GM23338 (cell line): ENCODE measurements around the gene DHPS. TPM values are rescaled to one million over a fixed set of nuclear protein-coding genes. Genes with fewer than 3 reads are reported as not detected.

ENCODE experiments used
- ATAC-seq: fragments of 200-7000 bp; cut with Tn5 transposase; 3 replicates; pipeline ENCODE4 v1.9.1; 2020
- DNase-seq: peaks from one replicate; pipeline ENCODE4 v3.0.0-alpha.2; 2015; ENCODE audit warnings: low spot score
- H2AFZ ChIP-seq: fragments of 200-600 bp; sonication (generic); 2 replicates; pipeline ENCODE4 v1.8.0; 2016; ENCODE audit warnings: antibody characterized with exemption, mild to moderate bottlenecking, moderate library complexity
- H3F3A ChIP-seq: fragments of 200-600 bp; sonication (generic); replicated peaks from 2 replicates; pipeline ENCODE4 v1.8.0; 2017; ENCODE audit warnings: antibody characterized with exemption, mixed run types, low read depth
- H3K27ac ChIP-seq: fragments of 200-600 bp; sonication (generic); 2 replicates; pipeline ENCODE4 v1.6.1; 2016; ENCODE audit warnings: low read depth
- H3K27me3 ChIP-seq: fragments of 200-600 bp; sonication (generic); 2 replicates; pipeline ENCODE4 v1.8.0; 2016; ENCODE audit warnings: mild to moderate bottlenecking, mixed run types, moderate library complexity; ENCODE audit not compliant: insufficient read depth
- H3K36me3 ChIP-seq: fragments of 200-600 bp; sonication (generic); 2 replicates; pipeline ENCODE4 v1.8.0; 2016; ENCODE audit warnings: mild to moderate bottlenecking; ENCODE audit not compliant: insufficient read depth
- H3K4me1 ChIP-seq: fragments of 200-600 bp; sonication (generic); 2 replicates; pipeline ENCODE4 v1.8.0; 2016; ENCODE audit warnings: mild to moderate bottlenecking, moderate library complexity; ENCODE audit not compliant: insufficient read depth
- H3K4me2 ChIP-seq: fragments of 200-600 bp; sonication (generic); 2 replicates; pipeline ENCODE4 v1.7.1; 2017; ENCODE audit warnings: mixed run types
- H3K4me3 ChIP-seq: fragments of 200-600 bp; sonication (generic); 2 replicates; pipeline ENCODE4 v1.6.1; 2016; ENCODE audit warnings: mixed run types
- H3K79me2 ChIP-seq: fragments of 200-600 bp; sonication (generic); replicated peaks from 2 replicates; pipeline ENCODE4 v1.8.0; 2017; ENCODE audit warnings: mild to moderate bottlenecking; ENCODE audit not compliant: insufficient read depth
- H3K9me2 ChIP-seq: fragments of 200-600 bp; sonication (generic); 2 replicates; pipeline ENCODE4 v1.8.0; 2017; ENCODE audit not compliant: insufficient read depth
- H4K20me1 ChIP-seq: fragments of 200-600 bp; sonication (generic); replicated peaks from 2 replicates; pipeline ENCODE4 v1.8.0; 2017; ENCODE audit warnings: mild to moderate bottlenecking; ENCODE audit not compliant: insufficient read depth
- H3K27ac Mint-ChIP-seq: 2 replicates; pipeline ENCODE4 v1.8.0; 2020; ENCODE audit warnings: inconsistent platforms, mild to moderate bottlenecking, moderate library complexity, mixed read lengths
- H3K27me3 Mint-ChIP-seq: 3 replicates; pipeline ENCODE4 v1.8.0; 2022; ENCODE audit warnings: low read depth, mild to moderate bottlenecking, moderate library complexity, mixed read lengths, inconsistent platforms; ENCODE audit not compliant: insufficient read depth, poor library complexity
- H3K36me3 Mint-ChIP-seq: 3 replicates; pipeline ENCODE4 v1.8.0; 2021; ENCODE audit warnings: low read depth, mild to moderate bottlenecking, inconsistent platforms, moderate library complexity, mixed read lengths
- H3K4me1 Mint-ChIP-seq: 3 replicates; pipeline ENCODE4 v1.8.0; 2020; ENCODE audit warnings: mild to moderate bottlenecking, inconsistent platforms, mixed read lengths
- H3K4me3 Mint-ChIP-seq: 3 replicates; pipeline ENCODE4 v1.8.0; 2021; ENCODE audit warnings: moderate library complexity, mild to moderate bottlenecking, inconsistent platforms, mixed read lengths
- H3K9me3 Mint-ChIP-seq: 3 replicates; pipeline ENCODE4 v1.8.0; 2020; ENCODE audit warnings: moderate library complexity, mild to moderate bottlenecking, inconsistent platforms, mixed read lengths
- CREB1 ChIP-seq: fragments of 250-450 bp; sonication (Bioruptor Pico); IDR thresholded peaks from 2 replicates; pipeline ENCODE4 v1.5.0; 2020; ENCODE audit warnings: low read depth, mild to moderate bottlenecking, moderate library complexity
- ETS1 ChIP-seq: IDR thresholded peaks from 2 replicates; pipeline ENCODE4 v1.6.1; 2016; ENCODE audit warnings: antibody characterized with exemption
- EZH2phosphoT487 ChIP-seq: fragments of 200-600 bp; sonication (generic); IDR thresholded peaks from one replicate; pipeline ENCODE4 v1.8.1; 2018; ENCODE audit warnings: antibody characterized with exemption; ENCODE audit not compliant: unreplicated experiment
- ZNF114 ChIP-seq: fragments of 250-450 bp; sonication (Bioruptor Pico); IDR thresholded peaks from 2 replicates; pipeline ENCODE4 v1.5.0; 2020; ENCODE audit warnings: mild to moderate bottlenecking, moderate library complexity
- ZNF462 ChIP-seq: fragments of 250-450 bp; sonication (Bioruptor Pico); IDR thresholded peaks from 2 replicates; pipeline ENCODE4 v1.5.0; 2020; ENCODE audit warnings: mild to moderate bottlenecking, moderate library complexity
- polyA plus RNA-seq: library from polyadenylated mRNA; unstranded; fragments of >200 nt; fragmentation: Nextera tagmentation; extraction: Ambion mirVana; gene quantifications from 2 replicates; pipeline ENCODE4 v1.2.1, GENCODE V29; 2016
- total RNA-seq: library from RNA; depleted of rRNA; stranded (reverse); fragments of >200 nt; shearing (Covaris generic); gene quantifications from 2 replicates; pipeline ENCODE4 v1.2.3, GENCODE V29; 2014

DHPS gene
- total and polyA plus RNA-seq, 2 experiments from 2014 or later: 85.4 to 126 TPM

GRCh38 chr19:12628040-12629022, 53.3 kb downstream of the DHPS start:
- no peak for ATAC-seq
- Histone ChIP-seq H3K4me2 (no peak overlapping the region), H2AFZ (no peak overlapping the region), H3K4me1 (no peaks in the 10 kb centered on the region), H3K36me3 (peaks cover 58% of the 10 kb centered on the region), H3K9me2 (peaks cover 3% of the 10 kb centered on the region; the same call in 1 of the 2 replicates), H3K79me2 (peaks cover 2% of the 10 kb centered on the region; the same call in 1 of the 2 replicates), H3K27me3 (no peaks in the 10 kb centered on the region), H3K4me3 (no peak overlapping the region), H4K20me1 (no peaks in the 10 kb centered on the region), H3F3A (0 out of 2 replicates have a peak, but pooled peaks cover 4% of the 10 kb centered on the region), H3K27ac (no peak overlapping the region)
- H3K36me3 Mint-ChIP-seq: peaks cover 88% of the 10 kb centered on the region
- peaks cover 3% of the 10 kb centered on the region for H3K27me3 Mint-ChIP-seq
- no peaks in the 10 kb centered on the region for H3K4me1 Mint-ChIP-seq
- no peak overlapping the region for H3K4me3 Mint-ChIP-seq
- DNase-seq: peak; percentile 45
- H3K27ac Mint-ChIP-seq: no peak overlapping the region
- H3K9me3 Mint-ChIP-seq: peaks cover 63% of the 10 kb centered on the region
- no peak for TF ChIP-seq ZNF114 (CRISPR knock-in tag)
- TF ChIP-seq ZNF462 (CRISPR knock-in tag): no peak
- no peak for TF ChIP-seq EZH2phosphoT487
- TF ChIP-seq CREB1 (CRISPR knock-in tag): no peak
- TF ChIP-seq ETS1: no peak
